Activated T-cell treated with anti-CD3 and anti-CD28 coated beads for 1 hour (primary cell): Measurements from ENCODE around the gene DNAJC17.

Experiments
- DNase-seq: peaks from one replicate; pipeline ENCODE4 v3.0.0-alpha.2; 2020; ENCODE audit warnings: low read depth

The DNAJC17 gene

GRCh38 chr15:40829115-40829514 lies 21.8 kb upstream of the DNAJC17 start:
- no peak for DNase-seq

- no peak for DNase-seq
Measured at GRCh38 chr15:40828447-40829036, 21.3 kb upstream of the DNAJC17 start, which contains the start of gene PPP1R14D. PPP1R14D (minus strand) TSS chr15:40828708; CDS start chr15:40828641, 67 bp downstream.

DNA sequence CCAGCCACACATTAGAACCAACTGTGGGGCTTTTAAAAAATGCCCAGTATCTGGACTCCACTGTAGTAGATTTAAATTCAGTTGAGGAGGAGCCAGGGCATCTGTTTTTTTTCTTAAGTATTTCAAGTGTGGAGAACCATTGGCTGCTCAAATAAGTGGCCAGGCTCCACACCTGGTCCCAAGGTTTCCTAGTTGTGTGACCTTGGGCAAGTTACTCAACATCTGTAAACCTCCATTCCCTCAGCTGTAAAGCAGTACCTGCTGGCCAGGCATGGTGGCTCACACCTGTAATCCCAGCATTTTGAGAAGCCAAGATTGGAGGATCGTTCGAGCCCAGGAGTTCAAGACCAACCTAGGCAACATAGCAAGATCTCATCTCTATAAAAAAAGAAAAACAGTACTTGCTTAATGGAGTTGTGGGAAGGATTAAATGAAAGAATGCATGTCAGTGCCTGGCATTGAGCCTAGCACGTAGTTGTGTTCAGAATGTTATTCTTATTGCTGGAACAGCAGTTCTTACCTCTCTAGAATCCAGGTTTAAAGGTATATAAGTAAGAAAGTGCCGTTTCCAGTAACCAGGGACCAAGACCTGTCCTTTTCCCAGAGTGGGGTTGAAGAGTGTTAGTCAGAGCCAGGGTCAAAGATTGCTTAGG lies 19.3 kb upstream of the DNAJC17 start:
- DNase-seq, result no peak

GRCh38 chr15:40825661-40826422 lies 18.6 kb upstream of the DNAJC17 start:
- DNase-seq, result no peak

DNA sequence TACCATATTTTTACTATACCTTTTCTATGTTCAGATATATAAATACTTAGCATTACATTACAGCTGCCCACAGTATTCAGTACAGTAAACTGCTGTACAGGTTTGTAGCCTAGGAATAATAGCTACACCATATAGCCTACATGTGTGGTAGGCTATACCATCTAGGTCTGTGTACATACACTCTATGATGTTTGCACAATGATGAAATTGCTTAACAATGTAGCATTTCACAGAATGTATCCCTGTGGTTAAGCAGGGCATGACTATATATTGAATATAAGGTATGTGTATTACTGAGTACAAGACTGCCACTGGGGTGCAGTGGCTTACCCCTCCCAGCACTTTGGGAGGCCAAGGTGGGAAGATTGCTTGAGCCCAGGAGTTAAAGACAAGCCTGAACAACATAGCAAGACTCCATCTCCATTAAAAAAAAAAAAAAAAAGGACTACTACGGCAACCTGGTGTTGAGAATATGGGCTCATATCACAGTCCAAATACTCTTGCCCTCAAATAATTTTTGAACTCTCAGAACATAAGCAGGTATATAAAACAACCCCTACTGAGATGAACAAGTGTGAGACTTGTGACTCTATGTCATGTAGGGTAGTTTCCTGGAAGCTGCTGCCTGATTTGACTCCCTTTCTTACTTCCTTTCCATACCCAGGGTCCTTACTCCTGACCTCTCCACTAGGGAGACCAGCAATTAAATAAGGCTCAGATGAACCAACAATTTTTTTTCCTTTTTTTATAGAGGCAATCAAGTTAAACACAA lies 16.5 kb upstream of the DNAJC17 start:
- no peak for DNase-seq

DNA sequence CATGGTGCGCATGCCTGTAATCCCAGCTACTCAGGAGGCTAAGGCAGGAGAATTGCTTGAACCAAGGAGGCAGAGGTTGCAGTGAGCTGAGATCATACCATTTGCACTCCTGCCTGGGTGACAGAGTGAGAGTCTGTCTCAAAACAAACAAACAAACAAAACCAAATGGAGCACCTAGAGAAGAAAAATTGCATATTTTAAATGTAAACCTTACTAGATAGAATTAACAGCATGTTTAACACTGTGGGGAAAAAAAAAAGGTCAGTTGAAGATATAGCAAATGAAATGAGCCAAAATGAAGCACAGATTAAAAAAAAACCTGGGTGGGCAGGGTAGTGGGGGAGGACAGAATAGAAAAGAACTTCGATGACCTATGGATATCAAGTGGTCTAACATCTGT lies 13.9 kb upstream of the DNAJC17 start:
- DNase-seq, result no peak

GRCh38 chr15:40819048-40819447 lies 11.8 kb upstream of the DNAJC17 start:
- DNase-seq, result no peak

GRCh38 chr15:40815042-40815698 lies 7.9 kb upstream of the DNAJC17 start:
- no peak for DNase-seq

- DNase-seq, result no peak
Measured at GRCh38 chr15:40812721-40813425, 5.6 kb upstream of the DNAJC17 start.

- no peak for DNase-seq
Measured at GRCh38 chr15:40808861-40809450, 1.7 kb upstream of the DNAJC17 start.

DNA sequence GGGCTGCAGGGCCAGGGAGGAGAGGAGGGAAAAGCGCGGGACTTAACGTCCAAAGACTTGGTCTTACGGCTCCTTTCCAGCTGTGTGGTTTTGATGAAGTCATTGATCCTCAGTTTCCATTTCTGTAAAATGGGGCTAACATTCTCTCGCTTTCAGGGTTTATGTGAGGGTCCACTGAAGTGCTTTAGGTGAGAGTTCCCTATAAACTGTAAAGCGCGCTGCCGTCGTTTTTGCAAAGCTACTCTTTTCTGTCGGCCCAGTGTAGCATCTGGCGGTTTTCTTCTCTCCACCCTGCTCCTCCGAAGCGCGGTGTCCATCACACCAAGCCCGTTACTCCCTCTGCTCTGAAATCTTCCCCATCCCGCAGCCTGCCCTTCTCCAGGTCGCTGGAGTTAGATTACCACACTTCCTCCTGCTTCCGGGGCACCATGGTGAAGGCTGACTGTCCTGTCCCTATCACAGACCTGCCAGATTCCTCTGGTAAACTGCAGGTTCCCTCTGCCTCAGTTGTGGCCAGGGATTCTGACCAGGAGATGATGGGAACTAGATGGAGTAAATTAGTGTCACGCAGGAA lies 702 bp upstream of the DNAJC17 start:
- no peak for DNase-seq

GRCh38 chr15:40806672-40807027 lies 623 bp downstream of the DNAJC17 start:
- DNase-seq, result no peak

- DNase-seq, result no peak
Measured at GRCh38 chr15:40803688-40804087, 3.6 kb downstream of the DNAJC17 start.

GRCh38 chr15:40803076-40803475 lies 4.2 kb downstream of the DNAJC17 start:
- no peak for DNase-seq

GRCh38 chr15:40799523-40799922 lies 7.8 kb downstream of the DNAJC17 start:
- DNase-seq, result no peak

- no peak for DNase-seq
Measured at GRCh38 chr15:40796512-40796911, 10.8 kb downstream of the DNAJC17 start.

GRCh38 chr15:40796041-40796440 lies 11.2 kb downstream of the DNAJC17 start:
- no peak for DNase-seq

- no peak for DNase-seq
Measured at GRCh38 chr15:40793216-40793989, 13.9 kb downstream of the DNAJC17 start.

- DNase-seq, result no peak
Measured at GRCh38 chr15:40792394-40792793, 14.9 kb downstream of the DNAJC17 start.

GRCh38 chr15:40790718-40791117 lies 16.6 kb downstream of the DNAJC17 start:
- DNase-seq, result no peak
